GM12865 (cell line): ENCODE data around the gene OR9Q1.

Experiments used
- DNase-seq: peaks from one replicate; pipeline ENCODE4 v3.0.0; 2010; ENCODE audit warnings: low read depth
- H3K4me3 ChIP-seq: 2 replicates; pipeline ENCODE4 v1.5.1; 2011; ENCODE audit warnings: mild to moderate bottlenecking, low read depth, low read length, control low read depth
- CTCF ChIP-seq: IDR thresholded peaks from 2 replicates; pipeline ENCODE4 v1.5.1; 2011; ENCODE audit warnings: low read length, control low read depth, low read depth, inconsistent platforms; ENCODE audit not compliant: insufficient read depth; ENCODE audit errors: missing control alignments

The OR9Q1 gene

GRCh38 chr11:58067685-58068084, 44.0 kb downstream of the OR9Q1 start:
- no peak for DNase-seq
- no peak for TF ChIP-seq CTCF
- H3K4me3 ChIP-seq: no peak overlapping the region

- no peak overlapping the region for H3K4me3 ChIP-seq
- TF ChIP-seq CTCF: no peak
- no peak for DNase-seq
These were observed 45.0 kb downstream of the OR9Q1 start for GRCh38 chr11:58068655-58069054.

GRCh38 chr11:58070585-58070984, 46.9 kb downstream of the OR9Q1 start:
- DNase-seq: no peak
- no peak overlapping the region for H3K4me3 ChIP-seq
- no peak for TF ChIP-seq CTCF

GRCh38 chr11:58075781-58076180, 52.1 kb downstream of the OR9Q1 start:
- no peak overlapping the region for H3K4me3 ChIP-seq
- DNase-seq: no peak
- TF ChIP-seq CTCF: no peak

GRCh38 chr11:58086528-58086927, 62.8 kb downstream of the OR9Q1 start:
- DNase-seq: no peak
- TF ChIP-seq CTCF: no peak
- no peak overlapping the region for H3K4me3 ChIP-seq

- DNase-seq: no peak
- no peak overlapping the region for H3K4me3 ChIP-seq
- TF ChIP-seq CTCF: no peak
These were observed 73.8 kb downstream of the OR9Q1 start for GRCh38 chr11:58097437-58097836.

- no peak for TF ChIP-seq CTCF
- no peak overlapping the region for H3K4me3 ChIP-seq
- no peak for DNase-seq
These were observed 97.4 kb downstream of the OR9Q1 start for GRCh38 chr11:58121096-58121495.
